Endothelial cell of umbilical vein (primary cell): Measurements from ENCODE around the gene CELA2B. TPM values are rescaled to one million over a fixed set of nuclear protein-coding genes. Genes with fewer than 3 reads are reported as not detected.

ENCODE experiments used
- BruUV-seq: library from RNA; stranded (reverse); fragments of 400-500 nt; replicated peaks from 2 replicates; lab custom pipeline; 2021; lab: Mats Ljungman, UMichigan
- CTCF ChIA-PET: fragments of 300-600, 350-600 bp; sonication (Branson Sonifier 250); formaldehyde crosslinking; loops from one replicate; lab custom pipeline; 2021; ENCODE audit warnings: antibody characterized with exemption, inconsistent platforms; lab: Charles Lee
- POLR2A ChIA-PET: fragments of 300-600, 350-600 bp; sonication (Branson Sonifier 250); formaldehyde crosslinking; loops from one replicate; lab custom pipeline; 2021; ENCODE audit warnings: antibody characterized with exemption, inconsistent platforms; lab: Charles Lee
- DNase-seq: peaks from one replicate; pipeline ENCODE4 v3.0.0-alpha.2; 2011; ENCODE audit warnings: low read depth, low spot score
- FAIRE-seq: peaks from 2 replicates; lab custom pipeline; 2011; peaks lifted over from hg19 to GRCh38; lab: Jason Lieb, UNC
- H2AFZ ChIP-seq: 2 replicates; pipeline ENCODE4 v1.6.0; 2012; ENCODE audit warnings: low read depth, low read length, control low read depth, inconsistent platforms
- H3K27ac ChIP-seq: 2 replicates; pipeline ENCODE4 v1.5.1; 2011; ENCODE audit warnings: low read depth, mild to moderate bottlenecking, control low read depth, low read length, moderate library complexity; ENCODE audit not compliant: insufficient read depth
- H3K27me3 ChIP-seq, 2 experiments: 2 replicates each; pipeline versions ENCODE4 v1.6.0 to v1.6.1; 2011; ENCODE audit warnings: low read length in 2 of 2, mixed read lengths in 1 of 2; ENCODE audit not compliant: control insufficient read depth in 2 of 2, insufficient read depth in 2 of 2
- H3K36me3 ChIP-seq, 2 experiments: 2 replicates in 1 of 2; 3 replicates in 1 of 2; pipeline ENCODE4 v1.5.1; 2011; ENCODE audit warnings: low read length in 2 of 2, mild to moderate bottlenecking in 1 of 2, moderate library complexity in 1 of 2; ENCODE audit not compliant: control insufficient read depth in 2 of 2, insufficient read depth in 2 of 2; ENCODE audit errors: extremely low read depth in 1 of 2
- H3K4me1 ChIP-seq: 3 replicates; pipeline ENCODE4 v1.5.1; 2011; ENCODE audit warnings: mild to moderate bottlenecking, low read length; ENCODE audit not compliant: control insufficient read depth, insufficient read depth; ENCODE audit errors: extremely low read depth
- H3K4me2 ChIP-seq: 2 replicates; pipeline ENCODE4 v1.6.1; 2011; ENCODE audit warnings: low read length, control low read depth, mixed read lengths; ENCODE audit not compliant: insufficient read depth
- H3K4me3 ChIP-seq, 3 experiments: fragments of 200-600 bp in 1 of 3; sonication (generic), shearing (Covaris generic) in 1 of 3; replicated peaks in 1 of 3; 2 replicates each; pipeline ENCODE4 v1.5.1; 2011 to 2016; ENCODE audit warnings: control low read depth in 3 of 3, low read length in 3 of 3, mild to moderate bottlenecking in 2 of 3, inconsistent platforms in 1 of 3, low read depth in 1 of 3, moderate library complexity in 1 of 3; ENCODE audit not compliant: insufficient read depth in 1 of 3
- H3K79me2 ChIP-seq: 2 replicates; pipeline ENCODE4 v1.6.0; 2012; ENCODE audit warnings: low read length, inconsistent platforms; ENCODE audit not compliant: control insufficient read depth, insufficient read depth
- H3K9ac ChIP-seq: replicated peaks from 2 replicates; pipeline ENCODE3; 2011; ENCODE audit warnings: low read length, control low read depth; ENCODE audit not compliant: insufficient read depth; ENCODE audit errors: extremely low read depth
- H3K9me1 ChIP-seq: replicated peaks from 3 replicates; pipeline ENCODE4 v1.6.0; 2011; ENCODE audit warnings: mild to moderate bottlenecking, low read length; ENCODE audit not compliant: control insufficient read depth, insufficient read depth; ENCODE audit errors: extremely low read depth
- H3K9me3 ChIP-seq: replicated peaks from 2 replicates; pipeline ENCODE4 v1.5.1; 2012; ENCODE audit warnings: low read length, inconsistent platforms; ENCODE audit not compliant: control insufficient read depth, insufficient read depth
- H4K20me1 ChIP-seq: replicated peaks from 2 replicates; pipeline ENCODE3; 2011; ENCODE audit warnings: mild to moderate bottlenecking, low read length; ENCODE audit not compliant: control insufficient read depth, insufficient read depth; ENCODE audit errors: extremely low read depth
- EZH2 ChIP-seq: IDR thresholded peaks from 2 replicates; pipeline ENCODE4 v1.6.1; 2012; ENCODE audit warnings: borderline replicate concordance, low read depth, mild to moderate bottlenecking, moderate library complexity, low read length, inconsistent platforms; ENCODE audit not compliant: severe bottlenecking
- FOS ChIP-seq: IDR thresholded peaks from 2 replicates; pipeline ENCODE4 v1.6.1; 2011; ENCODE audit warnings: mild to moderate bottlenecking, low read length, moderate library complexity, borderline replicate concordance; ENCODE audit not compliant: insufficient read depth
- GATA2 ChIP-seq: IDR thresholded peaks from 2 replicates; pipeline ENCODE4 v1.7.0; 2011; ENCODE audit warnings: low read depth, mild to moderate bottlenecking, moderate library complexity, mixed read lengths, low read length; ENCODE audit not compliant: insufficient read length, insufficient read depth
- JUN ChIP-seq: IDR thresholded peaks from 2 replicates; pipeline ENCODE4 v1.6.1; 2011; ENCODE audit warnings: borderline replicate concordance, low read depth; ENCODE audit not compliant: insufficient read length, insufficient read depth
- MAX ChIP-seq: IDR thresholded peaks from 2 replicates; pipeline ENCODE4 v1.6.1; 2011; ENCODE audit not compliant: insufficient read depth, insufficient read length
- MYC ChIP-seq: IDR thresholded peaks from one replicate; pipeline ENCODE4 v1.6.1; 2011; ENCODE audit warnings: mild to moderate bottlenecking, low read depth, low read length
- POLR2A ChIP-seq: IDR thresholded peaks from 2 replicates; pipeline ENCODE4 v1.6.1; 2012; ENCODE audit warnings: low read depth, mild to moderate bottlenecking, control low read depth, low read length
- POLR2AphosphoS5 ChIP-seq: IDR thresholded peaks from 2 replicates; pipeline ENCODE4 v1.6.1; 2012; ENCODE audit warnings: low read depth, mild to moderate bottlenecking, control low read depth, low read length, moderate library complexity; ENCODE audit not compliant: insufficient read depth
- dilution Hi-C: fragments of 300-500 bp; cut with MboI; formaldehyde crosslinking; loops from one replicate; pipeline ENCODE4 v1.15.0; 2019; ENCODE audit warnings: low sequenced_read_pairs; ENCODE audit not compliant: extremely low pct_ligation_motif_present
- intact Hi-C: fragments of 100-400 bp; cut with micrococcal nuclease; formaldehyde crosslinking; loops from one replicate; pipeline ENCODE4 v1.10.0; 2022
- polyA plus RNA-seq, 4 experiments: library from polyadenylated mRNA; depleted of rRNA in 3 of 4; stranded (reverse) in 3 of 4; unstranded in 1 of 4; fragments of >200 nt; gene quantifications; 2 replicates each; pipeline versions ENCODE4 v1.2.1 to v1.2.3, GENCODE V29; 2011 to 2012; ENCODE audit warnings: missing spikeins in 1 of 4
- total RNA-seq: library from RNA; stranded (reverse); gene quantifications from 2 replicates; pipeline ENCODE4 v1.2.3, GENCODE V29; 2021
- TF ChIP-seq, protein P1 (sequence below), 2 donors: IDR thresholded peaks; 1 replicate in 1 of 2; 2 replicates in 1 of 2; pipeline ENCODE4 v1.5.1; 2011; ENCODE audit warnings: low read length in 2 of 2, mild to moderate bottlenecking in 2 of 2, moderate library complexity in 2 of 2, control low read depth in 1 of 2, inconsistent platforms in 1 of 2, low read depth in 1 of 2; ENCODE audit not compliant: insufficient read depth in 1 of 2; ENCODE audit errors: extremely low read depth in 1 of 2

The CELA2B gene
- total and polyA plus RNA-seq, 2 donors (not counting 3 experiments of a cell fraction or from before 2014, with no cell fraction given), result not detected

GRCh38 chr1:15506831-15507230 lies 30.9 kb downstream of the CELA2B start:
- Histone ChIP-seq H3K9me1 (no peaks in the 10 kb centered on the region), H2AFZ (no peak overlapping the region), H3K9me3 (no peaks in the 10 kb centered on the region), H3K27ac (no peak overlapping the region), H3K27me3 (no peaks in the 10 kb centered on the region), H4K20me1 (no peaks in the 10 kb centered on the region), H3K9ac (no peak overlapping the region), H3K4me1 (no peaks in the 10 kb centered on the region), H3K79me2 (no peaks in the 10 kb centered on the region), H3K36me3 (no peaks in the 10 kb centered on the region), H3K4me2 (no peak overlapping the region), H3K4me3 (no peak overlapping the region)
- no TSS peak for BruUV-seq
- intact Hi-C loops, result no loop called here
- no peak for TF ChIP-seq POLR2A
- no peak for TF ChIP-seq JUN
- TF ChIP-seq GATA2, result no peak
- TF ChIP-seq POLR2AphosphoS5, result no peak
- no peak for TF ChIP-seq EZH2
- no peak for TF ChIP-seq MAX
- no peak for TF ChIP-seq FOS
- TF ChIP-seq MYC, result no peak
- TF ChIP-seq, protein P1, sequence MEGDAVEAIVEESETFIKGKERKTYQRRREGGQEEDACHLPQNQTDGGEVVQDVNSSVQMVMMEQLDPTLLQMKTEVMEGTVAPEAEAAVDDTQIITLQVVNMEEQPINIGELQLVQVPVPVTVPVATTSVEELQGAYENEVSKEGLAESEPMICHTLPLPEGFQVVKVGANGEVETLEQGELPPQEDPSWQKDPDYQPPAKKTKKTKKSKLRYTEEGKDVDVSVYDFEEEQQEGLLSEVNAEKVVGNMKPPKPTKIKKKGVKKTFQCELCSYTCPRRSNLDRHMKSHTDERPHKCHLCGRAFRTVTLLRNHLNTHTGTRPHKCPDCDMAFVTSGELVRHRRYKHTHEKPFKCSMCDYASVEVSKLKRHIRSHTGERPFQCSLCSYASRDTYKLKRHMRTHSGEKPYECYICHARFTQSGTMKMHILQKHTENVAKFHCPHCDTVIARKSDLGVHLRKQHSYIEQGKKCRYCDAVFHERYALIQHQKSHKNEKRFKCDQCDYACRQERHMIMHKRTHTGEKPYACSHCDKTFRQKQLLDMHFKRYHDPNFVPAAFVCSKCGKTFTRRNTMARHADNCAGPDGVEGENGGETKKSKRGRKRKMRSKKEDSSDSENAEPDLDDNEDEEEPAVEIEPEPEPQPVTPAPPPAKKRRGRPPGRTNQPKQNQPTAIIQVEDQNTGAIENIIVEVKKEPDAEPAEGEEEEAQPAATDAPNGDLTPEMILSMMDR (IDR thresholded peaks at IDR 0.05; ENCODE audit: extremely low read depth in 1 of 2, insufficient read depth in 1 of 2, low read depth in 1 of 2, low read length in 2 of 2), result no peak
- DNase-seq (no peak), FAIRE-seq (no peak)
- dilution Hi-C loops, result no loop called here
- ChIA-PET CTCF (no interaction called here), POLR2A (no interaction called here)
